Stomach (tissue), 4 donors: ENCODE results near the gene LGMN.

Experiments used
- CTCF ChIP-seq, 7 experiments: fragments of 450-650 bp in 4 of 7; fragments of 200-600 bp in 3 of 7; sonication (generic) in 3 of 7; IDR thresholded peaks; one replicate each; pipeline ENCODE4 v1.5.1; 2016 to 2019; ENCODE audit warnings: antibody characterized with exemption in 7 of 7, control low read depth in 2 of 7, mild to moderate bottlenecking in 1 of 7
- EP300 ChIP-seq: sonication (generic); formaldehyde crosslinking; IDR thresholded peaks from one replicate; pipeline ENCODE4 v1.6.1; 2017; ENCODE audit warnings: antibody characterized with exemption
- POLR2A ChIP-seq, 4 donors: fragments of 450-650 bp; IDR thresholded peaks; one replicate each; pipeline ENCODE4 v1.6.1; 2016; ENCODE audit warnings: antibody characterized with exemption in 4 of 4, control low read depth in 2 of 4, mild to moderate bottlenecking in 1 of 4, moderate library complexity in 1 of 4

- TF ChIP-seq POLR2A (IDR thresholded peaks at IDR 0.05), result no peak
- no peak for TF ChIP-seq CTCF (IDR thresholded peaks at IDR 0.05)
- no peak for TF ChIP-seq EP300
Observed at GRCh38 chr14:92679246-92679645, 69.2 kb downstream of the LGMN start.
